ENCODE data around the gene RAF1. TPM values are rescaled to one million over a fixed set of nuclear protein-coding genes. Genes with fewer than 3 reads are reported as not detected.

RAF1 gene
- total and polyA plus RNA-seq, 2 of the 8 experiments (the other 6 are each of a cell fraction or from before 2014, with no cell fraction given) = 103 to 118 TPM

DNA sequence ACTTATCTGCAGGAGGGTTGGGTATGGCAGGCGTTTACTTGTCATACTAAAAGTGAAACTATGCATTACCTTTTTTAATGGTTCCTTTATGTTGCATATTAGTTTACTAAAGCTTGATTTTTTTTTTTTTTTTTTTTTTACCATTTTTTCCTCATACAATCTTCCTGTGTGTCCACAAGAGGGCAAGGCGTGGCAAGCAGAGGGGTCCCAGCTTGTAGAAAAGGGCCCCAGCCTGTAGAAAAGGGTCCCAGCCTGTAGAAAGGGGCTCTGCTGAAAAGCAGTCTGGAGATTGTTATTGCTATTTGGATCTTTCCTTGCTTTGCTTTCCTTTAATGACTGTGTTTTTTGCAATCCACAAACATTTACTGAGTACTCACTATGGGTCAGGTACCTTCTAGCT, 85.2 kb downstream of the RAF1 start:
- Histone ChIP-seq H3K27ac (ENCODE audit: low read depth, low read length) (no peak overlapping the region), H2AK5ac (ENCODE audit: low read depth, low read length) (no peak overlapping the region), H2BK12ac (ENCODE audit: low read depth, low read length) (no peak overlapping the region), H3K23me2 (ENCODE audit: low read depth, low read length) (no peaks in the 10 kb centered on the region; the same call in 1 of the 2 replicates), H3K4me3 (ENCODE audit: extremely low read depth in 1 of 4, insufficient read depth in 2 of 4, low read depth in 3 of 4, low read length in 4 of 4) (no peak overlapping the region), H3K14ac (ENCODE audit: insufficient read length) (no peak overlapping the region), H3K23ac (ENCODE audit: insufficient read length) (no peak overlapping the region), H3K4me2 (ENCODE audit: insufficient read depth in 1 of 2, low read depth in 2 of 2, low read length in 2 of 2) (no peak overlapping the region), H3K79me1 (ENCODE audit: low read depth, low read length) (no peaks in the 10 kb centered on the region), H2BK120ac (replicated peaks; ENCODE audit: low read depth, low read length) (no peak overlapping the region), H3K56ac (replicated peaks; ENCODE audit: insufficient read length, low read depth, low read length) (no peak overlapping the region), H3K18ac (ENCODE audit: extremely low read depth, low read length) (no peak overlapping the region), H3K79me2 (ENCODE audit: control insufficient read depth in 1 of 2, insufficient read depth in 2 of 2, low read length in 2 of 2) (no peaks in the 10 kb centered on the region), H3K9ac (replicated peaks in 1 of 4; ENCODE audit: extremely low read depth in 1 of 4, low read depth in 3 of 4, low read length in 3 of 4) (no peak overlapping the region), H3K9me3 (ENCODE audit: insufficient read depth in 2 of 2, low read depth in 1 of 2, low read length in 1 of 2) (no peaks in the 10 kb centered on the region), H3K27me3 (replicated peaks in 1 of 4; ENCODE audit: control insufficient read depth in 3 of 4, extremely low read depth in 1 of 4, insufficient read depth in 3 of 4, low read length in 3 of 4) (no peaks in the 10 kb centered on the region), H4K20me1 (replicated peaks in 1 of 2; ENCODE audit: control insufficient read depth in 1 of 2, insufficient read depth in 2 of 2, low read length in 2 of 2) (peaks cover 4% of the 10 kb centered on the region in 2 experiments), H3K36me3 (ENCODE audit: control insufficient read depth in 2 of 4, insufficient read depth in 4 of 4, low read length in 3 of 4) (peaks cover 18 to 77% (median 35%) of the 10 kb centered on the region in 4 experiments), H3K4ac (replicated peaks; ENCODE audit: insufficient read length, low read depth, low read length) (no peak overlapping the region), H2BK15ac (ENCODE audit: low read length) (no peak overlapping the region), H4K91ac (replicated peaks; ENCODE audit: insufficient read length, low read length) (no peak overlapping the region), H2AFZ (ENCODE audit: low read length) (no peak overlapping the region), H4K8ac (ENCODE audit: extremely low read depth, insufficient read depth, low read length) (no peak overlapping the region), H2BK5ac (ENCODE audit: low read depth, low read length) (no peak overlapping the region), H3K4me1 (replicated peaks in 1 of 4; ENCODE audit: control insufficient read depth in 3 of 4, insufficient read depth in 4 of 4, low read length in 3 of 4) (no peaks in the 10 kb centered on the region), H2BK20ac (ENCODE audit: low read length) (no peak overlapping the region), H4K5ac (ENCODE audit: insufficient read length, low read depth, low read length) (no peak overlapping the region)
- DNase-seq (ENCODE audit: low read depth in 1 of 2, low spot score in 2 of 2) = no peak
- POLR2A ChIA-PET (ENCODE audit: partially characterized antibody) = interaction anchor here (0.7 to 1.0 kb wide), 2 partner anchors 15 to 19 kb away, joined by 3 read pairs; no protein-coding TSS in a partner anchor
- FAIRE-seq = no peak
- 94% methylated on average over 2 of the region's 2 CpGs; no CpG with 5 or more reads in 1 of the 2 experiments for WGBS, 2 experiments (ENCODE audit: extremely low coverage in 1 of 2, insufficient coverage in 1 of 2, insufficient read length in 1 of 2, insufficient replicate concordance in 2 of 2, low coverage in 1 of 2, low lambda C conversion rate in 2 of 2, missing lambda C conversion rate in 1 of 2)
- CTCF ChIA-PET (ENCODE audit: partially characterized antibody) = interaction anchor here (0.8 to 1.7 kb wide), 16 partner anchors 8 to 1134 kb away, joined by 3 to 10 read pairs (median 4); partner anchors contain the start of gene TMEM40
- TF ChIP-seq CTCF (IDR thresholded peaks at IDR 0.05; ENCODE audit: control extremely low read depth in 1 of 3, insufficient read depth in 1 of 3, low read depth in 1 of 3, low read length in 3 of 3) = 0 out of 4 replicates have a peak, but pooled peaks of 1 of the 3 experiments have one; percentile 7
